HG03558 (cell line): ENCODE measurements around the gene RGL1.
A peak's percentile ranks its signal among the peaks of the same experiment; 100 is the strongest.

ENCODE experiments used
- ATAC-seq: cut with Tn5 transposase; IDR thresholded peaks from one replicate; pipeline ENCODE4 v1.9.1; 2021; ENCODE audit warnings: moderate number of reproducible peaks; ENCODE audit not compliant: unreplicated experiment; ENCODE audit errors: extremely low read depth

RGL1 gene

GRCh38 chr1:183942933-183943693 is 138.2 kb downstream of the RGL1 start:
- peak; percentile 90 for ATAC-seq

DNA sequence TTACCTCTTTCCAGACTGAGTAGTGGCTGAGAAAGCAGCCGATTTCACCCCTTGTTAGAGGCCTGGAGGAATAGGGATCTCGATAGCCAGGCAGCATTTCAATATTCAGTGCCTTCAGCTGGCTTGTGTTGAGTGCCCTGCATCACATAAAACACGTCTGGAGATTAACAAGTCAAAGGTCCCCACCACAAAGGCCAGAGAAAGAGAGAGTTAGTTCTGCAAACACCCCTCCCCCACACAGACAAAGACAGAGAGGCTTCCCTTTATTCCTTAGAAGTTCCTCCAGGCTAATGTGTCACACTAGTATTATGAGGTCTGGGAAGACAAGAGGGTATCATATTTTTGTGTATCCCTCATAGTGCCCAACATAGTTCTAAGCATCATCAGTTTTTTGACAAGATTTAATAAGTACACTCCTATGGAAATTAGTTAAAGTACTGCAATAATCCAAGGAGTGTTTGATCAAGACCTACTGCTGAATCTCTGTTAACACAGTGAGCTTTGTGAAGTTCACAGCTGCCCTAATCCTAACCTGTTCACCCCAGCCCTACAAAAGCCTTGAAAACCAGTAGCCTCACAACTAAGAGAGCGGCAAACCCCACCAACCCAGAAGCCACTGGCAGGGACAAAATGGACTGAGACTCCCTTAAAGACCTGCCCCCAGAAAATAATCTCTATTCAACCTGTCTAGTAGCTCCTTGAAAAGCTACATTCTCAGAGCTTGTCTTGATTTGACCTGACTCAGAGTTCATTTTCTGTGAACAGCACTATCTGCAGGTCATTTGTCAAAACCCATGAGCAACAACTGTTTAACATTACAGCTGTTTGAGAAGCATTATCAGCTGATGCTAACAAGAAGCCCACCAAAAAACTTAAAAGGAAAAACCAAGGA is 140.8 kb downstream of the RGL1 start:
- ATAC-seq = no peak

DNA sequence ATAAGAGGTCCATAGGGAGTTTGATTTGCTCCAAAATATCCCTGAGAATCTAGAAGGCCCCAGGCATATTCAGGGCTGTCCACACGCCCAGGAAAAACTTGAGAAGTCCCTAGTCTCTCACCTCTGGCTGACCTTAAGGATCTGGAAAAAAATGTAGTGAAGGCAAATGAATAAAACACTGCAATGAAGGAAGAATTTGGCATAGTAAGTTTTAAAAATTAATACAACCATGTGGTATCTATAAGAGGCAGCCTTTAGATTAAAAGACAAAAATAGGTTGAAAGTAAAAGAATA is 141.3 kb downstream of the RGL1 start:
- ATAC-seq = no peak

DNA sequence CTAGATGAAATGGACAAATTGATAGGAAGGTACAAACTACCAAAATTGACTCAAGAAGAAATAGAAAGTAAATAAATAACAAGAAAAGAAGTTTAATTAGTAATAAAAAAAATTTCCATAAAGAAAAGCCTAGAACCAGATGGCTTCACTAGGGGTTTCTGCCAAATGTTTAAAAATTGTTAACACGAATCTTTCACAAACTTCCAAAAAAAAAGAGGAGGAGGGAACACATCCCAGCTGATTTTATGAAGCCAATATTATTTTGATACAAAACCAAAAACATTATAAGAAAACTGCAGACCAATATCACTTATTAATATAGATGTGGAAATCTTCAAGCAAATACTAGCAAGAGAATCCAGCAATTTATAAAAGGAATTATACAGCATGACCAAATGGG is 143.1 kb downstream of the RGL1 start:
- ATAC-seq = no peak

DNA sequence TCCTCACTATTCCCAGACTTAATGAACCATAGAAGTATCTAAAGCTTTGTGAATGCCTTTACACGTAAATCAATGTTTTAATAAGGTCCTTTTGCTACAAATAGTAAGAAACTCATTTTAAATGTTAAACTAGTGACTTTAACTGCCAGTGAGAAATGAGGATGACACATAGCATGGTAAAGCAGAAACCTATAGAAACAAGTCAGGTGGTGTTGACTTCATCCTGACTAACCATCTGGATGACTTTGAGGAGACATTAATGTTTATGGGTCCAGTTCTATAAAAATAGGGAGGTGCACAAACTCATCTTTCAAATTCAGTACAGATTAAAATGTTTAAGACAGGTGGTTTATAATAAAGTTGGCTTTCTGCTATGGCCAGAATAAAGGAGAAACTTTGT is 147.2 kb downstream of the RGL1 start:
- no peak for ATAC-seq

DNA sequence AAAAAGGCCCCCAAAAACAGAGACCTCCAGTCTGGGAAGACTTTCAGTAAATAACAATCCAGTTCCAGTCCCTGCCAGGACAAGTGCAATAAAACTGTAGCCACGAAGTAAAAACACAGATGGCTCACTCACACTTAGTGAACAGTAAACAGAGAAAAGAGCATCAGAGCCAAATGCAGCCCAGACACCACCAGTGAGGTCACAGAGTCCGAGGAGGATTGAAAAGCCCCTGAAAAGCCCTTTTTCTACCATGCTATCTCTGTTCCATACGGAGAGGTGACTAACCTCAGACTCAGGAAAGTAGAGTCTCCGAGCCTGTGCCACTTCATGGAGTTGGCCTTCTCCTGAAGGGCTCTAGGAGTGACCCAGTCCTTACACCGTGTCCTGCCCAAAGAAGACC is 148.1 kb downstream of the RGL1 start:
- no peak for ATAC-seq

DNA sequence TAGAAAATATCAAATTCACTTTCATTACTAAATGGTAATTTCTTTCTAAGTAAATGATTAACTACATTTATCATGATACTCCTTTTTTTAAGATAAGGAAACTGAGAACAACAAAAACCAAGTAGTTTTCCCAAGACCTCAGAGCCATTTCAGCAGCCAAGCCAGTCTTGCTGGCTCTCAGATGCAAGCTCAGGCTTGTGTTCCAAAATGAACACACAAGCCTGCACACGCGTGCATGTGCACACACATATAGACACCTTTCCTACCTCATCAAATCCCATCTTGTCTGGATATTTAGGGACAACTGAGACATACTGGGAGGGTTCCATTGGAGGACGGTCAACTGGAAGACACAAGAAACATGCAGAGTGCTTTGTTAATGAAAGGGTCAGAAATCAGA is 149.6 kb downstream of the RGL1 start:
- no peak for ATAC-seq

- peak; percentile 99 for ATAC-seq
These were observed 151.8 kb downstream of the RGL1 start for GRCh38 chr1:183956559-183957188.

DNA sequence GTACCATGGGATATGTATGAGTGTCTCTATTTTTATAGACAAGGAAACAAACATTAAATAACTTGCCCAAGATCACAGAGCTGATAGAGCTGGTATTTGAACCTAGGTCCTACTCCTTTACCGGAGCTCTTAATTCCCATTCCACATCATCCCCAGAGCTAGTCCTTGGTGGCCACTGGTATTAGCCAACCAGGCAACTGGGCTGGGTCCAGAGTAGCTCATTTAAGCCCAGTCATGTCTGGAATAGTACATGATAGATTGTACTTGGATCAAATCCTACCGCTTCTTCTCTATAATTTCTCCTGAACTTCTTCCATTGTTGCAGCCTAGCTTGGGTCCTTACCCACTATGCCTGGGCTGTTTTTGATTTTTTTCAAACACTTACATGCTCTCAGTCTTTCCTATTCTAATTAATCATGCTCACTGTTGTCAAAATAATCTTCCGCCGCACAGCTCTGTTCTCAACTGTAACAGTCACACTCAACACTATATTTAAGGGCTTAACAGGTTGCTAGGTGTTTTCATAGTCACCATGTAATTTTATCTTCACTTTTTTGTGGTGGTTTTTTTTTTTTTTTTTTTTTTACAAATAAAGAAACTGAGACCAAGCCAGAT is 152.4 kb downstream of the RGL1 start:
- no peak for ATAC-seq

DNA sequence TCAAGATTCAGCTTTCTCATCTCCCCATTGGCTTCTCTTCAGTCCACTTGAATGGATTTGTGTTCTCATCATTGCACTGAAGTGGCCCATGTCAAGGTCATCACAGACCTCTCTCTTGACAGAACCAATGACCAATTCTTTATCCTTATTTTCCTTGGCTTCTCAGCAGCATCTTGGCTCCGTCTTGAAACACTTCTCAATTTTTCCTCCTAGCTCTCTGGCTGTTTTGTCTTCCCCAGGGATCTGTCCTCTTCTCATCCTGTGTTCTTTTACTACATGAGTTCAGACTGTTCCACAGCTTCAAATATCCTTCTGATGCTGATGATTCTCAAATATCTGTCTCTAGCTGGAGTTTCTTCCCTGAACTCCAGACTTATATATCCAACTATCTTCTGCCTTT is 154.0 kb downstream of the RGL1 start:
- no peak for ATAC-seq

GRCh38 chr1:183961132-183961531 is 156.2 kb downstream of the RGL1 start:
- no peak for ATAC-seq

- ATAC-seq = no peak
These were observed 158.0 kb downstream of the RGL1 start for GRCh38 chr1:183962903-183963302.

GRCh38 chr1:183965726-183966125 is 160.8 kb downstream of the RGL1 start:
- no peak for ATAC-seq

DNA sequence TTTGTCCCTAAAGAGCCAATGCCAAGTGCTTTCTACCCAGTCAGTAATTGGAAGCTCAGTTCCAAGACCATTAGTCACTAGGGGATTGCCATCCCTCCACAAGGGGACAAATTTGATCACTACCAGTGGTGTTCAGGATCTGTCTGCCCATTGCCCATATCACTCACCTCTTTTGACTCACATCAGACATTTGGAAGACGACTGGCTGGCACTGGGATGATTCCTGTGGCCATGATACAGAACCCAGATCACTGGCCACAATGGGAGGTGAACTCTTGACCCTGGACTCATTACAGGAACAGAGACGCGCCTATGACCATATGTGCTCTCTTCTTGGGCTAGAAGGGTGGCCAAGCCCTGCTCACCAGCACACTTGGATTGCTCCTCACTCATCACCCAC is 161.6 kb downstream of the RGL1 start:
- ATAC-seq = no peak

- ATAC-seq = no peak
These were observed 163.0 kb downstream of the RGL1 start for GRCh38 chr1:183967914-183968313.

DNA sequence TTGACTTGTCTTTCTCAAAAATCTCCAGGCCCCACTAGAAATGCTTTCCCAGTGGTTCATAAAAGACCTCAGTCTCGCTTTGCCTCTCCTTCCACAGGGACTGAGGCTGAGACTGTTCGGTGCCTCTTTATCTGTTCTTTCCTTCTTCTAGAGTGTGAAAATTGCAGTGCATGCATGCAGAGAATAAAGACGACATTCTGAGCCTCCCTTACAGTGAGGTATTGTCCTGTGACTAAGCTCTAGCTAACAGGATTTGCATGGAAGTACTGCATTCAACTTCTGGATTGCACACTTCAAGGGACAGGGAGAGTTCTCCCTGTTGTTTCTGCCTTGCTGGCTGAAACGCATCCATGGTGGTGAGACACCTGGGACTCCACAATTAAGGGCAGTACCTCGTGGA is 163.5 kb downstream of the RGL1 start:
- ATAC-seq = no peak

GRCh38 chr1:183970516-183971300 is 165.8 kb downstream of the RGL1 start:
- ATAC-seq = no peak

DNA sequence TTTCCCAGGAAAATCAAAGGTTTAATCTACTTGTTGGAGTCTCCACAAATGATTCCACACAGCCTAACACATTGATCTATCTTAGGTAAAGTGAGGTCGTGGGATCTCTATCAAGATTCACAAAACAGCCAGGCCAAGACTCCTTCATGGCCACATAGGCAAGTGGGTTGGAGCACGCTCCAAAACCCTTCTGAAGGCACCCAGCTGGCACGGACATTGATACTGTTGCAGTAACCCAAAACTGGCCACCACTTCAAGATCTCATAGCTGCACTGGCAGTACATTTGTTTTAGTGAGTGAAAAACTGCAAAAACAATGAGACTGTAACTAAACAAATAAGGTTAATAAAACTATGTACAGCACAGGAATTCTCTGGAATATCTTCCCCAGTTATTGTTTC is 170.7 kb downstream of the RGL1 start:
- no peak for ATAC-seq

- ATAC-seq = no peak
These were observed 172.8 kb downstream of the RGL1 start for GRCh38 chr1:183977717-183978116.
